ENCODE results near the gene FRMPD1.

FRMPD1 gene

GRCh38 chr9:37636511-37637448 is 14.0 kb upstream of the FRMPD1 start:
- no peak for DNase-seq (ENCODE audit: low read depth)

DNA sequence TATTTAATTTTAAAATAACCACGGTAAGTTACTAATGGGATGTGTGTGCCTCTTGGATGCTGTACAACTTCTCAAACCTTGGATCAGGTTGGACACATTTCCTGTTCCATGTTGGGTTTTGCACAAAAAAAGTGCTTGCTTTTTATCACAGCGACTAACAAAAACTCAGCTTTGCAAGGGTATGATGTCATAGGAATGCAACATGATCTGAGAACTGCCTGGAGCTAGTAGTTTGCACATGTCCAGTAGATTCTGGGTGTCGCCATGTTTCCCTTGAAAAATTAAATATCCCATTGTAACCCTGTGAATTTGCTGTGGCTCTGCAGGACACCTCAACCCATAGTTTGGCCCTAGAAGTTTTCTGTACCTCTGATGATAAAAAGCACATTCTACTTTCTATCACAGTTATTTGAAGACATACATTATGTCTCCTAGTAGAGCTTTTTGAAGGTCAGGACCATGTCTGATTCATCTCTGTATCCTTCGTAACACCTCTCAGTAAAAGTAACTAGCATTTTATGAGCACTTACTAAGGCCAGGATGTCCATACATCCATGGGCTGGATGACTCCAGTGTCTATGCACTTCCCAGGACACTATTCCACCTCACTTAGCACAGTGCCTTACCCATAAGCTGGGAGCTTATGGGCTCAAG is 11.5 kb upstream of the FRMPD1 start:
- peak; percentile 46 for DNase-seq (ENCODE audit: low read depth)

- DNase-seq (ENCODE audit: low read depth): no peak
Measured at GRCh38 chr9:37639841-37640240, 10.9 kb upstream of the FRMPD1 start.

DNA sequence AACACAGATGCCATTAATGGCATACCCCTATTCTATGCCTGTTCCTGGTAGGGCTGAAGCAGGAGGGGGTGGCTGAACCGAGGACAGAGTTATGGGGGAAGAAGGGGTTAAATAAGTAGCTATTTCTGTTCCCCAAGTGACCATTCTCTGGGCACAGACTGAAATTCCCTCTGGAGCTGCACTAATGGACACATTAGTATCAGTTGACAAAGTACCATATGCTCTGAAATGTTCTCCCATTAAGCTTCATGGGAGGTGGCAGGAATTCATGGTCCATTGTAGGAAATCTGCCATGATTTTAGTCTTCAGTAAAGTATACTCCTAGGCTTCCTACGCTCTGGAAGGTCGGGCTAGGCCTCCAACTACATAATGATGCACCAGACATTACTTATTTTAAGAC is 10.5 kb upstream of the FRMPD1 start:
- DNase-seq (ENCODE audit: low read depth): no peak

DNA sequence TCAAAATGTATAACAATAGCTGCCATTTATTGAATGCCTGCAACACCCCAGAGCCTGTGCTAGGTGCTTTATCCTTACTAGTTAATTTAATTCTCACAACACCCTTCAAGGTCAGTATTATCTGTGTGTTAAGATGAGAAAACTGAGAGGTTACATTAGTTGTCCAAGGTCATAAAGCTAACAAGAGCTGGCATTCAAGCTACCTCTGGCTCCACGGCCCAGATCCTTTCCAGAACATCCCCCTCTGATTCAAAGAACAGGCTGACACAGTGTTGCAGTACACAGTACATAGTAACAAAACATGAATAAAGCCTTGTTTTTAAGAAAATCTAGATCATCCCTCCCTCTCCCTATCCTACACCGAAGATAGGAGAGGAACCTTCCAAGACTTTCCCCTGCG is 9.4 kb upstream of the FRMPD1 start:
- DNase-seq (ENCODE audit: low read depth): no peak

DNA sequence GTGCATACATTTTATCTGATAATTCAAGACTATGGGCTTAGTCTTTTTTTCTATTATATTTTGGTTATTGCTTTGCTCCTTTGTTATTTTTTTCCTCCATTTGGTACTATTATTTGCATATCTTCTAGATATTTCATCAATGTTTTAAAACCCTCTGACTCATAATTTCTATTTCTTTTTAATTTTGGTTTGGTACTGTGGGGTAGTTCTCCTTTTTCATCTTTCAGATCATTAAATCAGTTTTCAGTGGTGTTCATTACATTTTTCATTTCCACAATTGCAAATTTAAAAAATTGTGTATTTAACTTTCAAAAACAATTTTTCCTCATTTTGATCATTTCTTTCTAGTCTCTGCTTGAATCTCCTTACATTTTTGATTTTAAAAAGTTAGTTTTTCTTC is 7.5 kb upstream of the FRMPD1 start:
- no peak for DNase-seq (ENCODE audit: low read depth)

DNA sequence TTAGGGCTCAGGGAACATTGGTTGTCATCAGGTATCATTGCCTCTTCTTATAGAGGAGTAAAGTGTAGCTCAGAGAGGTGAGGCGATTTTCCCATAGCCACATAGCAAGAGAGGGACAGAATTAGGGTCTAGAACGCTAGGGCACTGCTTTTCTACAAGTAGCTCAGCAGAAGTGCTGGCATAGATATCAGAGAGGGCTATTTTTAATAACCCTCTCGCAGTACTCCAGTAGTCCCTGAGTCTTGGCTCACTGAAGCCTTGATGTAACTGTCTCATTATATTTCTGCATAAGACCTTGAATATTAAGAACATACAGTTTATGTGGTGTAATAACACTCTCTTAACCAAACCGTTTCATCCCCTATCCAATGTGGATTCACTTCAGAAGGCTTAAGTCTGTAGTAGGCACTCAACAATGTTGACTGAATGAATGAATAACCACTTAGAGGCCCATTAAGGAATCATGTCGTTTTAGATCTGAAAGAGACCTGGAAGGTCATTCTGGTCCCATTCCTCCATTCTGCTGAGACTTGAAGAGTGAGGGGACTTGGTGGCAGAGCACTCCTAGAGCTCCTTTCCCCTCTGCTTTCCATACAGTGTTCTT is 4.7 kb upstream of the FRMPD1 start:
- DNase-seq (ENCODE audit: low read depth): no peak

DNA sequence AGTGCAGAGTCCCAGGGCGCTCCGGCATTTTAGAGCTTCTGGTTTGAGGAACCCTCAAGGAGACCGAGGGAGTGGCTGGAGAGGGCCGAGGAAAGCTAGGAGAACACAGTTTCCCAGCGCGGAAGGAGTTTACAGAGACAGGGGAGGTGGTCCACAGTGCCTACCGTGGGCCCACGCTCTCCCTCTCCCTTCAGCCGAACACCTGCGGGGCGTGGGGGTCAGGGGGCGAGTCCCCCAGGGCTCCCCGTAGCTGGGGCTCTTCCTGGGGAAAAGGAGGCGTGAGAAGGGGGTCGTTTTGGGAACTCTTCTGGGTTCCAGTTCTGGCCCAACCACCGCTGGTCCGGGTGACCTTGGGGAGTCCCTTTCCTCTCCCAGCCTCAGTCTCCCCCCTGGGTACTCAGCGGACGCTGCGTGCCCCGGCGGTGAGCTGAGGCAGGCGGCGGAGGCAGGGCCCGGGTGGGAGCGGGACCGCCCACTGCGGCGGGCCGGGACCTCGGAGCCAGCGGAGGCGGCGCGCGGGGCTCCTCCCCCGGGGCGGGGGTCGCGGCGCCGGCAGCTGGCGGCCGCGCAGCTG is 368 bp upstream of the FRMPD1 start:
- DNase-seq (ENCODE audit: low read depth): no peak

DNA sequence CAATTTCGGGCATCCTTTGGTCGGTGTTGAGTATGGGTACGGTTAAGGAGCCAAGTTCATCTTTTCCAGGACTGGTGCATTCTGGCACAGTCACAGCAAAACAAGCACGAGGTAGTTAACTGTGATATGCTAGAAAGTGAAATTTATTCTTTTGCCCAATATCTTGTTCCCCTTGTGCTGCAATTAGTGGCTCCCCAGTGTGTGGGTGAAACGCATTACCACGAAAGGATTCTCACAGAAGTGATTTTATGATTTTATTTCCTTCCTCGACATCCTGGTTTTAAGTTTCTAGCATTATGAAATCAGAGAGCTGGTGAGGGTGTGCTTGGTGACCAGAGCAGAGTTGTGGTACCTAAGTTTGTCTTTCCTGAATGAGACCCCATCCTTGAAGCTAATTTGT is 1.5 kb downstream of the FRMPD1 start:
- DNase-seq (ENCODE audit: low read depth): no peak

- no peak for DNase-seq (ENCODE audit: low read depth)
Measured at GRCh38 chr9:37653385-37653784, 2.6 kb downstream of the FRMPD1 start.

DNA sequence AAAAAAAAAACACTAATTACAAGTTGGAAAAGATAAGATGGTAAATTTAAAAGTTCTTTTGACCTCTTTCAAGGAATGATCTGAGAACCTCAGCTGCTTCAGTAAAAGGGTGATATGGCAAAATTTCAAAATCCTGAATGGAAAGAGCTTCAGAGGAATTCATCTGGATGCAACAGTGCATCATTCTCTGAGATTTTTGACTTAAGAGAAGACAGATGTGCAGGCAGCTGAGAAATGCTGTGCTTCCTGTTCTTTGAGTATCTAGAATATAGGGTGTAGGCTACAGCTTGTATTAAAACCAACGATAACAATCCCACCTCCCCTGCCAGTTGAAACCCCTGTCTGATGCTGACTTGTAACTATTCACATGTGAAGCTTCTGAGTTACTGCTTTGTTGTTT is 6.2 kb downstream of the FRMPD1 start:
- DNase-seq (ENCODE audit: low read depth): no peak

DNA sequence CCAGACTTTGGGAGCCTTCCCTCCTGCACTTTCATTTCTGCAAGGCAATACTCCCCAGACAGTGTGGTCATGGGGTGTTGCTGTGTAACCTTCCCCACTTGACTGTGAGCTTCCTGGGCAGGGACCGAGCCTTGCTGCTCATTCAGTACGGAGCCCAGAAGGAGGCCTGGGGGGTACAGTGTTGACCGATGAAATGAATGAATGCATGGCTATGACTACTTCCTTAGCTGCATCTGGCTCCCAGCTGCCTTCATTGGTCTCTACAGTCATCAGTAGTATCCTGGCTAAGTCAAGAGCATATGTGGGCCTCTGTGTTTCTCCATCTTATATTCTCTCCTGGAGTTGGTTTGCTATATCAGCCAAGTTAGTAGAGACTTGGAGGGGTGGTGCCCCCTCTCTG is 9.9 kb downstream of the FRMPD1 start:
- DNase-seq (ENCODE audit: low read depth): no peak

GRCh38 chr9:37663926-37664325 is 13.2 kb downstream of the FRMPD1 start:
- DNase-seq (ENCODE audit: low read depth): no peak

DNA sequence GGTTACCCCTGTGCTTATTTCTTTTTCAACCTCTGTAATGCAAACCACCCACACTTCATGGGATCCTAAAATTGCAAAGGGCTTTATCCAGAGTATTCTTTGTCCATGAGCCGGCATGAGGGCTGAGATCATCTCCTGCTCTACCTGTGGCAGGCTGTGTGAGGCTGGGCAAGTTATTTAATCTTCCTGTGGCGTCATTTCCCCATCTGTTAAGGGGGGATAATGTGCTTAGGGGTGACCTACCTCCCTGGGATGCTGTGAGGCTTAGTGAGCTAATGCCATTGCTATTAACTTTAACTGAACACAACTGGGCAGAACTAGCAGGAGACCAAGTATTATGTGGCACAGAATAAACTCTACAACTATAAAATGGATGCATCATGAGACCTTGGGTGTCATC is 17.0 kb downstream of the FRMPD1 start:
- DNase-seq (ENCODE audit: low read depth): no peak

GRCh38 chr9:37668116-37668601 is 17.4 kb downstream of the FRMPD1 start:
- peak; percentile 31 for DNase-seq (ENCODE audit: low read depth)

DNA sequence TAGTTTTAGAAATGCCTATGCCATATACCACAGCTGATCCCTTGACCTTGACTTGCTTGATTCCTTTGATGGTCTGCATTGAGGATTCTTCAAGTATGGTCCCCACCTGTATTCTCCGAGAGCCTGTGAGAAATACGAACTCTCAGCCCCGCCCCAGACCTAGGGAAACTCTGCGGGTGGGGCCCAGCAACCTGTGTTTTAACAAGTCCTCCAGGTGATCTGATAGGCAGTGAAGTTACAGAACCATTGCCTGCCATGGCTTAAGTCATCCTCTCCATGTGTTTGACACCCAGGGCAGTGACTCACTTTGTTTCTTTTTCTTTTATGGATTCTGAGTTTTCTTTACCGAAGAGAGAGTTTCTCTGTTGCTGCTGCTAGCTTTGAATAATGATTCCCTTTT is 18.5 kb downstream of the FRMPD1 start:
- peak; percentile 7 for DNase-seq (ENCODE audit: low read depth)

GRCh38 chr9:37675661-37676060 is 24.9 kb downstream of the FRMPD1 start:
- DNase-seq (ENCODE audit: low read depth): no peak

DNA sequence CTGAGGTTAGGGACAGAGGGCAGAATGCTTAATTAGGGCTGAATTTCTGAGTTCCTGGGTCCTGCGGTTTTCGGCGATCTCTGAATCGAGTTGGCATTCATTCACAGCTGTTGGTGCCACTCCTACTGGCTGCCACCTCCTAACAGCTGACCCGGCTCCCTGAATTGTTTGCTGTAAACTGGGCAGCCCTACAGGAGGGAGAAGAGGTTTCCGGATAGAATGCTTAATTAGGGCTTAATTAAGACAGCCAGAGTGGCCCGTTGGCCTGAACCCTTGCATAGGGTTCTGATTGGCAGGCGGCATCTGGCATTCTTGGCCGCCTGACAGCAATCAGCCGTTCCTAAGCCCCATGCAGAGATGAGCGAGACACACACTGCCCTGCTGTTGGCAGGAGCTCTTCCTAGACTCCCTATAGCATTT is 25.7 kb downstream of the FRMPD1 start:
- DNase-seq (ENCODE audit: low read depth): no peak

DNA sequence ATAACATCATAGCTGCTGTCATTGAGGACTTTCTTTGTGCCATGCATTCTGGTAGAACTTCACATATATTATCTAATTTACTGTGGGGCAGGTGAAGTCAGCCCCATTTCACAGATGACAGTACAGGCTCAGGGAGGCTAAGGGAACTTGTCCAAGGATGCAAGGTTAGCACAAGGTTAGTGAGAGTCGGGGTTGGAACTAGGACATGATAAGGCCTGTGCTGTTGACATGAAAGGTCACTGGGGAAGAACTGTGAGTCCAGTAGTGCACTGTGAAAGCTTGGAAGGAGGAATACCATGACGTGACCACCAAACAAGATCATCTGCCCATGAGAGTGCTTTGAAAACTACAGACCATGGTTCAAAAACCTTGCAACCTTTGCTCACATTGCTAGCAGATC is 26.7 kb downstream of the FRMPD1 start:
- DNase-seq (ENCODE audit: low read depth): no peak

DNA sequence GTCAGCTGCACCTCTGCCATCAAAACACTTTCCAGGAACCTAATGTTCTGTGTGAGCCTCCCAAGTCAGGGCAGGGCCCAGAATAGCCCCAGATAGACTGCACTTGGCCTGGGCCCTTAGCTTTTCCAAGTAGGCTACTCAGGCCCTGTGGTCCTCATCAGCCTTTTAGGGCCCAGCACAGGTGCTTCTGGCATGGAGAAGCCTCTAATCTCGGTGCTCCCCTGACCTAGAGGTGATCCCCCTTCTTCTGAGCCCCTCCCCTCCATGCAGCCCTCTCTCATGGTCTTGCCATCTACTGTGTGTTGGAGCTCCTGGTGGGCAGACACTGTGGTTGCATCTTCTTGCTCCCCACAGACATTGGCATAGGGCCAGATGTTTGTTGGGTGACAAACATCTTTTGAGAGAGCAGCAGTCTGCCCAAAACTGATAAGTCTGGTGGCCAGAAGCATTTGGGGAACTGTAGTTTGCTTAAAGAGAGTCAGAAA is 28.1 kb downstream of the FRMPD1 start:
- peak; percentile 24 for DNase-seq (ENCODE audit: low read depth)

DNA sequence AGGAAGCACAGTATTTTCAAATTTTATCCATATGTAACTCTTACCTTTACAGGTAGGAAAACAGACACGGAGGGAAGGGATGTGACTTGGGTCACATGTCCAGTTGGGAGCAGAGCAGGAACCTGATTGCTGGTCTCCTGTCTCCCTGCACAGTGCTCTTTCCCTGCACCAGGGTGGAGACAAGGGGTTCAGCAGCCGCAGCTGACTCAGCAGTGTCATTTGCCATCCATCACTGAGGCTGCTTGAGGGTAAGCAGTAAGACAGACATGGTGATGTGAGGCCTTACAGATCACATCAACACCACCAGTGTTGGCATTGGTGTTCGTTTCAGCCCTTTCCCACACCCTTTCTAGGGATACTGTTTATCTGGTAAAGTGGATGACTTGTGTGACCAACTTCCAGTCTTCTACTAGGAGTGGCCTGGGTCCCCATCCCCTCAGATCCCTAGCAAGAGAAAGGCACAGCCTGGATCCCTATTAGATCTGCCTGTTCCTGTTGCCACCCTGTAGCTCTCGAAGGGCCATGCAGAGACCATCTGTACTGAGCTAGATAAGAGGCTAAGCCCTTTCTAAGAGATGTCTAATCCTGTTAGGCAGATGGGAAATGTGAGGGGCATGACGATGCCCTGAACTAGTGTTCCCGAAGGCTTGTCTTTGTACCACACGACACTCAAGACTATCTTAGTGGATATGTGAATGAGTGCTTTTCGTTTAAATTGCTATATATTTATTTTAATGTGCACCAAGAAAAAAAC is 29.1 kb downstream of the FRMPD1 start:
- DNase-seq (ENCODE audit: low read depth): no peak

DNA sequence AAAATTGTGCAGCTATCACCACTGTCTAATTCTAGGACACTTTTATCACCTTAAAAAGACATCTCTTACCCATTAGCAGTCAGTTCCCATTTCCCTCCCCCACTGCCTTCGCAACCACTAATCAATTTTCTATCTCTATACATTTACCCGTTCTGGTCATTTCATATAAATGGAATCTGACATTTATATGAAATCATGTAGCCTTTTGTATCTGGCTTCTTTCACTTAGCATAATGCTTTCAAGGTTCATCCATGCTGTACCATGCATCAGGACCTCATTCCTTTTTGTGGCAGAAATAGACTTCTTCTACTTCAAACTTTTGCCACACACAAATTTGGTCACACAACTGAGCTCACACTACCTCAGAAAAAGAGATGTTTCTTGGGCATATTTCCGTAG is 32.2 kb downstream of the FRMPD1 start:
- DNase-seq (ENCODE audit: low read depth): no peak

Data from ELR (cell line).